Measurements from ENCODE around the gene PLOD3. TPM values are rescaled to one million over a fixed set of nuclear protein-coding genes. Genes with fewer than 3 reads are reported as not detected.

PLOD3 gene
- total RNA-seq, 1 experiment from 2014 or later, result 74.5 TPM

- Histone ChIP-seq H3K18ac (ENCODE audit: insufficient read length, low read depth, low read length) (peak within 1 kb of the TSS; percentile 5), H2BK5ac (ENCODE audit: insufficient read length, low read length) (no peak within 1 kb of the TSS), H3K23me2 (ENCODE audit: insufficient read length, low read depth, low read length, poor library complexity, severe bottlenecking) (peaks cover 3% of the 10 kb centered on the region), H3T11ph (ENCODE audit: low read length) (no peak within 1 kb of the TSS), H3K79me2 (ENCODE audit: insufficient read depth, low read length) (no peaks in the 10 kb centered on the region), H4K8ac (replicated peaks; ENCODE audit: insufficient read length, low read depth, low read length) (no peak within 1 kb of the TSS), H4K20me1 (ENCODE audit: control insufficient read depth, insufficient read depth, insufficient read length) (no peaks in the 10 kb centered on the region), H2AFZ (ENCODE audit: low read length) (no peak within 1 kb of the TSS), H2BK12ac (ENCODE audit: insufficient read length, low read depth, low read length) (no peak within 1 kb of the TSS), H4K5ac (ENCODE audit: insufficient read length, low read depth, low read length) (no peak within 1 kb of the TSS), H3K9me3 (ENCODE audit: control insufficient read depth, low read depth, low read length) (no peaks in the 10 kb centered on the region), H3K14ac (ENCODE audit: insufficient read depth, low read length) (peak within 1 kb of the TSS; percentile 10), H3K56ac (ENCODE audit: insufficient read length, low read depth, low read length) (no peak within 1 kb of the TSS), H3K79me1 (ENCODE audit: insufficient read depth, low read depth, low read length, poor library complexity, severe bottlenecking) (no peaks in the 10 kb centered on the region), H3K4ac (ENCODE audit: low read depth, low read length) (no peak within 1 kb of the TSS), H3K23ac (ENCODE audit: insufficient read length, low read depth, low read length) (no peak within 1 kb of the TSS), H2BK20ac (ENCODE audit: low read depth, low read length, poor library complexity, severe bottlenecking) (no peak within 1 kb of the TSS), H2BK15ac (ENCODE audit: low read depth, low read length) (no peak within 1 kb of the TSS), H2BK120ac (ENCODE audit: low read depth, low read length, poor library complexity, severe bottlenecking) (no peak within 1 kb of the TSS), H3K9ac (ENCODE audit: extremely low read depth, insufficient read length, low read length) (no peak within 1 kb of the TSS), H3K4me2 (ENCODE audit: insufficient read depth, insufficient read length, low read length) (peak within 1 kb of the TSS; percentile 23), H2AK5ac (ENCODE audit: insufficient read length, low read length) (no peak within 1 kb of the TSS), H3K27ac (ENCODE audit: insufficient read length, low read depth, low read length) (no peak within 1 kb of the TSS), H3K27me3 (ENCODE audit: insufficient read depth, low read length) (no peaks in the 10 kb centered on the region), H3K4me1 (ENCODE audit: insufficient read depth, low read length) (no peaks in the 10 kb centered on the region; the same call in 1 of the 2 replicates), H4K91ac (ENCODE audit: insufficient read length, low read depth, low read length) (no peak within 1 kb of the TSS)
- Mint-ChIP-seq H3K27me3 (ENCODE audit: low read depth) (peaks cover 12% of the 10 kb centered on the region), H3K27ac (peak within 1 kb of the TSS in 2 of 3 experiments; percentile 4 to 75; a peak in 3 of 7 replicates), H3K4me3 (peak within 1 kb of the TSS; percentile 52 to 67), H3K9me3 (no peaks in the 10 kb centered on the region), H3K36me3 (ENCODE audit: insufficient read depth in 1 of 3, low read depth in 3 of 3) (peaks cover 0 to 8% (median 4%) of the 10 kb centered on the region in 3 experiments; a peak in 3 of 7 replicates), H3K4me1 (peaks cover 14 to 19% of the 10 kb centered on the region in 2 experiments)
- no peak for TF ChIP-seq CTCF (conservative IDR thresholded peaks at IDR 0.05)
- DNase-seq, result peak; percentile 58
- WGBS (ENCODE audit: extremely low coverage, insufficient read length, low lambda C conversion rate), result no CpG with 5 or more reads among the region's 21 CpGs
Observed at GRCh38 chr7:101200862-101201599, 16.4 kb downstream of the PLOD3 start, which contains the start of gene MOGAT3. Gene MOGAT3 (minus strand): TSS chr7:101201036. CDS start chr7:101200854, 182 bp downstream.

All from H9 (cell line).